ENCODE measurements around the gene ENPP6.

Gene ENPP6

GRCh38 chr4:184217634-184218033 lies at the start of gene ENPP6:
Gene ENPP6 (minus strand): TSS chr4:184217873. CDS start chr4:184217819, 54 bp downstream.
- Histone ChIP-seq H3K27ac (ENCODE audit: extremely low read depth, low read depth, low read length) (no peak within 1 kb of the TSS), H3K4me1 (ENCODE audit: control insufficient read depth, insufficient read depth, low read length) (no peaks in the 10 kb centered on the region), H3K36me3 (ENCODE audit: control insufficient read depth in 2 of 2, insufficient read depth in 1 of 2, low read length in 2 of 2) (no peaks in the 10 kb centered on the region), H3K9me3 (ENCODE audit: control insufficient read depth, insufficient read depth, low read depth, low read length) (no peaks in the 10 kb centered on the region), H3K4me3 (ENCODE audit: low read depth, low read length) (no peak within 1 kb of the TSS)
- TF ChIP-seq, protein P1, sequence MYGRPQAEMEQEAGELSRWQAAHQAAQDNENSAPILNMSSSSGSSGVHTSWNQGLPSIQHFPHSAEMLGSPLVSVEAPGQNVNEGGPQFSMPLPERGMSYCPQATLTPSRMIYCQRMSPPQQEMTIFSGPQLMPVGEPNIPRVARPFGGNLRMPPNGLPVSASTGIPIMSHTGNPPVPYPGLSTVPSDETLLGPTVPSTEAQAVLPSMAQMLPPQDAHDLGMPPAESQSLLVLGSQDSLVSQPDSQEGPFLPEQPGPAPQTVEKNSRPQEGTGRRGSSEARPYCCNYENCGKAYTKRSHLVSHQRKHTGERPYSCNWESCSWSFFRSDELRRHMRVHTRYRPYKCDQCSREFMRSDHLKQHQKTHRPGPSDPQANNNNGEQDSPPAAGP (tag by site-specific recombination; IDR thresholded peaks at IDR 0.05): no peak
- no peak for TF ChIP-seq ZBTB49 (tag by site-specific recombination; IDR thresholded peaks at IDR 0.05; ENCODE audit: low read depth)
- TF ChIP-seq, protein P2, sequence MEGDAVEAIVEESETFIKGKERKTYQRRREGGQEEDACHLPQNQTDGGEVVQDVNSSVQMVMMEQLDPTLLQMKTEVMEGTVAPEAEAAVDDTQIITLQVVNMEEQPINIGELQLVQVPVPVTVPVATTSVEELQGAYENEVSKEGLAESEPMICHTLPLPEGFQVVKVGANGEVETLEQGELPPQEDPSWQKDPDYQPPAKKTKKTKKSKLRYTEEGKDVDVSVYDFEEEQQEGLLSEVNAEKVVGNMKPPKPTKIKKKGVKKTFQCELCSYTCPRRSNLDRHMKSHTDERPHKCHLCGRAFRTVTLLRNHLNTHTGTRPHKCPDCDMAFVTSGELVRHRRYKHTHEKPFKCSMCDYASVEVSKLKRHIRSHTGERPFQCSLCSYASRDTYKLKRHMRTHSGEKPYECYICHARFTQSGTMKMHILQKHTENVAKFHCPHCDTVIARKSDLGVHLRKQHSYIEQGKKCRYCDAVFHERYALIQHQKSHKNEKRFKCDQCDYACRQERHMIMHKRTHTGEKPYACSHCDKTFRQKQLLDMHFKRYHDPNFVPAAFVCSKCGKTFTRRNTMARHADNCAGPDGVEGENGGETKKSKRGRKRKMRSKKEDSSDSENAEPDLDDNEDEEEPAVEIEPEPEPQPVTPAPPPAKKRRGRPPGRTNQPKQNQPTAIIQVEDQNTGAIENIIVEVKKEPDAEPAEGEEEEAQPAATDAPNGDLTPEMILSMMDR (tag by site-specific recombination; IDR thresholded peaks at IDR 0.05): no peak
- TF ChIP-seq ZNF514 (tag by site-specific recombination; IDR thresholded peaks at IDR 0.05): no peak
- TF ChIP-seq ZNF37A (tag by site-specific recombination; IDR thresholded peaks at IDR 0.05): no peak
- TF ChIP-seq HOXD13 (CRISPR knock-in tag; IDR thresholded peaks at IDR 0.05; ENCODE audit: borderline replicate concordance): no peak
- TF ChIP-seq, protein P3, sequence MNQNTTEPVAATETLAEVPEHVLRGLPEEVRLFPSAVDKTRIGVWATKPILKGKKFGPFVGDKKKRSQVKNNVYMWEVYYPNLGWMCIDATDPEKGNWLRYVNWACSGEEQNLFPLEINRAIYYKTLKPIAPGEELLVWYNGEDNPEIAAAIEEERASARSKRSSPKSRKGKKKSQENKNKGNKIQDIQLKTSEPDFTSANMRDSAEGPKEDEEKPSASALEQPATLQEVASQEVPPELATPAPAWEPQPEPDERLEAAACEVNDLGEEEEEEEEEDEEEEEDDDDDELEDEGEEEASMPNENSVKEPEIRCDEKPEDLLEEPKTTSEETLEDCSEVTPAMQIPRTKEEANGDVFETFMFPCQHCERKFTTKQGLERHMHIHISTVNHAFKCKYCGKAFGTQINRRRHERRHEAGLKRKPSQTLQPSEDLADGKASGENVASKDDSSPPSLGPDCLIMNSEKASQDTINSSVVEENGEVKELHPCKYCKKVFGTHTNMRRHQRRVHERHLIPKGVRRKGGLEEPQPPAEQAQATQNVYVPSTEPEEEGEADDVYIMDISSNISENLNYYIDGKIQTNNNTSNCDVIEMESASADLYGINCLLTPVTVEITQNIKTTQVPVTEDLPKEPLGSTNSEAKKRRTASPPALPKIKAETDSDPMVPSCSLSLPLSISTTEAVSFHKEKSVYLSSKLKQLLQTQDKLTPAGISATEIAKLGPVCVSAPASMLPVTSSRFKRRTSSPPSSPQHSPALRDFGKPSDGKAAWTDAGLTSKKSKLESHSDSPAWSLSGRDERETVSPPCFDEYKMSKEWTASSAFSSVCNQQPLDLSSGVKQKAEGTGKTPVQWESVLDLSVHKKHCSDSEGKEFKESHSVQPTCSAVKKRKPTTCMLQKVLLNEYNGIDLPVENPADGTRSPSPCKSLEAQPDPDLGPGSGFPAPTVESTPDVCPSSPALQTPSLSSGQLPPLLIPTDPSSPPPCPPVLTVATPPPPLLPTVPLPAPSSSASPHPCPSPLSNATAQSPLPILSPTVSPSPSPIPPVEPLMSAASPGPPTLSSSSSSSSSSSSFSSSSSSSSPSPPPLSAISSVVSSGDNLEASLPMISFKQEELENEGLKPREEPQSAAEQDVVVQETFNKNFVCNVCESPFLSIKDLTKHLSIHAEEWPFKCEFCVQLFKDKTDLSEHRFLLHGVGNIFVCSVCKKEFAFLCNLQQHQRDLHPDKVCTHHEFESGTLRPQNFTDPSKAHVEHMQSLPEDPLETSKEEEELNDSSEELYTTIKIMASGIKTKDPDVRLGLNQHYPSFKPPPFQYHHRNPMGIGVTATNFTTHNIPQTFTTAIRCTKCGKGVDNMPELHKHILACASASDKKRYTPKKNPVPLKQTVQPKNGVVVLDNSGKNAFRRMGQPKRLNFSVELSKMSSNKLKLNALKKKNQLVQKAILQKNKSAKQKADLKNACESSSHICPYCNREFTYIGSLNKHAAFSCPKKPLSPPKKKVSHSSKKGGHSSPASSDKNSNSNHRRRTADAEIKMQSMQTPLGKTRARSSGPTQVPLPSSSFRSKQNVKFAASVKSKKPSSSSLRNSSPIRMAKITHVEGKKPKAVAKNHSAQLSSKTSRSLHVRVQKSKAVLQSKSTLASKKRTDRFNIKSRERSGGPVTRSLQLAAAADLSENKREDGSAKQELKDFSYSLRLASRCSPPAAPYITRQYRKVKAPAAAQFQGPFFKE (tag by site-specific recombination; IDR thresholded peaks at IDR 0.05; ENCODE audit: borderline replicate concordance): no peak
- TF ChIP-seq ZNF394 (tag by site-specific recombination; IDR thresholded peaks at IDR 0.05; ENCODE audit: borderline replicate concordance): no peak
- no peak for TF ChIP-seq ZNF791 (tag by site-specific recombination; IDR thresholded peaks at IDR 0.05)
- no peak for TF ChIP-seq PRDM1 (tag by site-specific recombination; IDR thresholded peaks at IDR 0.05)
- ChIA-PET POLR2A (no interaction called here), CTCF (no interaction called here)

- H3K4me1 ChIP-seq (ENCODE audit: control insufficient read depth, insufficient read depth, low read length): no peaks in the 10 kb centered on the region
- TF ChIP-seq ZNF223 (tag by site-specific recombination; IDR thresholded peaks at IDR 0.05) (no peak), ZSCAN23 (tag by site-specific recombination; IDR thresholded peaks at IDR 0.05) (no peak), ZNF433 (tag by site-specific recombination; IDR thresholded peaks at IDR 0.05; ENCODE audit: low read depth) (no peak), BCL11A (tag by site-specific recombination; IDR thresholded peaks at IDR 0.05; ENCODE audit: low read depth) (no peak), ZBTB1 (tag by site-specific recombination; IDR thresholded peaks at IDR 0.05) (no peak), MEIS1 (CRISPR knock-in tag; IDR thresholded peaks at IDR 0.05; ENCODE audit: borderline replicate concordance) (no peak), ZNF155 (tag by site-specific recombination; IDR thresholded peaks at IDR 0.05) (no peak), ZNF366 (tag by site-specific recombination; conservative IDR thresholded peaks at IDR 0.05) (no peak), ZBTB8A (tag by site-specific recombination; IDR thresholded peaks at IDR 0.05) (no peak), ZNF302 (tag by site-specific recombination; IDR thresholded peaks at IDR 0.05; ENCODE audit: low read depth) (no peak), ZNF121 (tag by site-specific recombination; IDR thresholded peaks at IDR 0.05) (no peak)
- TF ChIP-seq, protein P4, sequence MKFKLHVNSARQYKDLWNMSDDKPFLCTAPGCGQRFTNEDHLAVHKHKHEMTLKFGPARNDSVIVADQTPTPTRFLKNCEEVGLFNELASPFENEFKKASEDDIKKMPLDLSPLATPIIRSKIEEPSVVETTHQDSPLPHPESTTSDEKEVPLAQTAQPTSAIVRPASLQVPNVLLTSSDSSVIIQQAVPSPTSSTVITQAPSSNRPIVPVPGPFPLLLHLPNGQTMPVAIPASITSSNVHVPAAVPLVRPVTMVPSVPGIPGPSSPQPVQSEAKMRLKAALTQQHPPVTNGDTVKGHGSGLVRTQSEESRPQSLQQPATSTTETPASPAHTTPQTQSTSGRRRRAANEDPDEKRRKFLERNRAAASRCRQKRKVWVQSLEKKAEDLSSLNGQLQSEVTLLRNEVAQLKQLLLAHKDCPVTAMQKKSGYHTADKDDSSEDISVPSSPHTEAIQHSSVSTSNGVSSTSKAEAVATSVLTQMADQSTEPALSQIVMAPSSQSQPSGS (tag by site-specific recombination; IDR thresholded peaks at IDR 0.05; ENCODE audit: low read depth): no peak
- H3K36me3 ChIP-seq (ENCODE audit: control insufficient read depth in 2 of 2, insufficient read depth in 1 of 2, low read length in 2 of 2): no peaks in the 10 kb centered on the region
- ChIA-PET POLR2A (no interaction called here), CTCF (interaction anchor here (0.8 to 1.2 kb wide), 2 partner anchors 78 to 476 kb away, joined by 3 read pairs; no protein-coding TSS in a partner anchor)
- H3K27ac ChIP-seq (ENCODE audit: extremely low read depth, low read depth, low read length): no peak overlapping the region
- no peak overlapping the region for H3K4me3 ChIP-seq (ENCODE audit: low read depth, low read length)
- H3K9me3 ChIP-seq (ENCODE audit: control insufficient read depth, insufficient read depth, low read depth, low read length): no peaks in the 10 kb centered on the region
These were observed 49.5 kb upstream of the ENPP6 start for GRCh38 chr4:184267206-184267608.

Measured in HEK293 (cell line).